NCI-H1694 (cell line): ENCODE data around the gene ITGA8.
"Not testable (repeated sequence)": the region's sequence is repeated elsewhere in the genome, so short reads cannot be mapped to it uniquely, and the experiment has no call there.

Experiments
- DNase-seq: peaks from one replicate; lab custom pipeline; 2025; lab: John Stamatoyannopoulos, UW

Gene ITGA8

GRCh38 chr10:15494850-15495506 is 224.7 kb downstream of the ITGA8 start:
- DNase-seq: no peak

- no peak for DNase-seq
Measured at GRCh38 chr10:15491856-15492642, 227.7 kb downstream of the ITGA8 start.

- no peak for DNase-seq
Measured at GRCh38 chr10:15489431-15489830, 230.3 kb downstream of the ITGA8 start.

GRCh38 chr10:15487376-15487775 is 232.3 kb downstream of the ITGA8 start:
- no peak for DNase-seq

GRCh38 chr10:15486404-15486803 is 233.3 kb downstream of the ITGA8 start:
- no peak for DNase-seq

- DNase-seq: no peak
Measured at GRCh38 chr10:15485684-15486316, 233.9 kb downstream of the ITGA8 start.

- no peak for DNase-seq
Measured at GRCh38 chr10:15485027-15485426, 234.7 kb downstream of the ITGA8 start.

GRCh38 chr10:15484128-15484527 is 235.6 kb downstream of the ITGA8 start:
- DNase-seq: no peak

- DNase-seq: no peak
Measured at GRCh38 chr10:15483215-15484075, 236.3 kb downstream of the ITGA8 start.

GRCh38 chr10:15482156-15482555 is 237.6 kb downstream of the ITGA8 start:
- DNase-seq: no peak

GRCh38 chr10:15478950-15479349 is 240.8 kb downstream of the ITGA8 start:
- no peak for DNase-seq

GRCh38 chr10:15478429-15478828 is 241.3 kb downstream of the ITGA8 start:
- no peak for DNase-seq

- no peak for DNase-seq
Measured at GRCh38 chr10:15476337-15476736, 243.4 kb downstream of the ITGA8 start.

- DNase-seq: not testable (repeated sequence)
Measured at GRCh38 chr10:15475439-15475838, 244.3 kb downstream of the ITGA8 start.

GRCh38 chr10:15474671-15475070 is 245.1 kb downstream of the ITGA8 start:
- DNase-seq: no peak

- DNase-seq: no peak
Measured at GRCh38 chr10:15473396-15473767, 246.3 kb downstream of the ITGA8 start.

GRCh38 chr10:15472431-15473395 is 247.0 kb downstream of the ITGA8 start:
- no peak for DNase-seq

- no peak for DNase-seq
Measured at GRCh38 chr10:15472008-15472407, 247.7 kb downstream of the ITGA8 start.

GRCh38 chr10:15469111-15469510 is 250.6 kb downstream of the ITGA8 start:
- no peak for DNase-seq

- DNase-seq: no peak
Measured at GRCh38 chr10:15464381-15464780, 255.3 kb downstream of the ITGA8 start.
